Activated CD4-positive, alpha-beta T cell treated with anti-CD3 and anti-CD28 coated beads, Interleukin-2, amount 10 ng/mL, durations not matched to agents 7 days and 5 days (primary cell): ENCODE results near the gene STK33. TPM values are rescaled to one million over a fixed set of nuclear protein-coding genes. Genes with fewer than 3 reads are reported as not detected.

Source experiments
- CTCF ChIA-PET: fragments of 350-600 bp; sonication (Branson Sonifier 250); formaldehyde crosslinking; loops from one replicate; lab custom pipeline; 2021; ENCODE audit warnings: antibody characterized with exemption; lab: Charles Lee
- POLR2A ChIA-PET: fragments of 350-600 bp; sonication (Branson Sonifier 250); formaldehyde crosslinking; loops from one replicate; lab custom pipeline; 2021; ENCODE audit warnings: antibody characterized with exemption; lab: Charles Lee
- DNase-seq: peaks from one replicate; pipeline ENCODE4 v3.0.0-alpha.2; 2020
- H3K27ac Mint-ChIP-seq: one replicate; pipeline ENCODE4 v1.8.0; 2021; ENCODE audit warnings: mild to moderate bottlenecking, moderate library complexity, mixed read lengths
- H3K27me3 Mint-ChIP-seq: one replicate; pipeline ENCODE4 v1.8.0; 2021; ENCODE audit warnings: mixed read lengths
- H3K36me3 Mint-ChIP-seq: one replicate; pipeline ENCODE4 v1.8.0; 2021; ENCODE audit warnings: low read depth, mixed read lengths
- H3K4me1 Mint-ChIP-seq: one replicate; pipeline ENCODE4 v1.8.0; 2021; ENCODE audit warnings: mixed read lengths
- H3K4me3 Mint-ChIP-seq: one replicate; pipeline ENCODE4 v1.8.0; 2021; ENCODE audit warnings: mild to moderate bottlenecking, moderate library complexity, mixed read lengths
- H3K9me3 Mint-ChIP-seq: one replicate; pipeline ENCODE4 v1.8.0; 2021; ENCODE audit warnings: mixed read lengths
- total RNA-seq, 2 experiments: library from RNA; stranded (reverse); gene quantifications; one replicate each; pipeline ENCODE4 v1.2.3, GENCODE V29; 2021

The STK33 gene
- total RNA-seq = 1 to 10 TPM in 1 of 2 experiments, under 1 TPM in 1; 0.79 to 1.1 TPM

- Mint-ChIP-seq H3K9me3 (no peaks in the 10 kb centered on the region), H3K4me1 (peaks cover 8% of the 10 kb centered on the region), H3K27me3 (peaks cover 75% of the 10 kb centered on the region), H3K27ac (no peak within 1 kb of the TSS), H3K4me3 (peak within 1 kb of the TSS; percentile 69), H3K36me3 (no peaks in the 10 kb centered on the region)
- ChIA-PET POLR2A (no interaction called here), CTCF (no interaction called here)
- peak; percentile 44 for DNase-seq
These were observed at the start of gene STK33 for GRCh38 chr11:8593935-8594909. Gene STK33, minus strand, starts transcription at chr11:8594228. Its CDS starts 119,323 bp downstream, at chr11:8474905.

GRCh38 chr11:8642196-8642841 lies 48.3 kb upstream of the STK33 start:
- Mint-ChIP-seq H3K4me1 (peaks cover 7% of the 10 kb centered on the region), H3K36me3 (peaks cover 26% of the 10 kb centered on the region), H3K27me3 (no peaks in the 10 kb centered on the region), H3K27ac (no peak overlapping the region), H3K4me3 (no peak overlapping the region), H3K9me3 (no peaks in the 10 kb centered on the region)
- no peak for DNase-seq
- ChIA-PET CTCF (interaction anchor here (0.6 to 1.3 kb wide), 3 partner anchors 8 to 988 kb away, joined by 3 to 4 read pairs (median 3); no protein-coding TSS in a partner anchor), POLR2A (no interaction called here)

- ChIA-PET CTCF (interaction anchor here (0.6 to 1.9 kb wide), 3 partner anchors 9 to 1810 kb away, joined by 3 to 5 read pairs (median 5); no protein-coding TSS in a partner anchor), POLR2A (no interaction called here)
- H3K36me3 Mint-ChIP-seq = peaks cover 28% of the 10 kb centered on the region
- DNase-seq = no peak
- no peak overlapping the region for H3K27ac Mint-ChIP-seq
- no peak overlapping the region for H3K4me3 Mint-ChIP-seq
- no peaks in the 10 kb centered on the region for H3K9me3 Mint-ChIP-seq
- no peaks in the 10 kb centered on the region for H3K27me3 Mint-ChIP-seq
- H3K4me1 Mint-ChIP-seq = peaks cover 6% of the 10 kb centered on the region
These were observed 47.3 kb upstream of the STK33 start for GRCh38 chr11:8641332-8641731.

- Mint-ChIP-seq H3K4me3 (no peak overlapping the region), H3K27me3 (no peaks in the 10 kb centered on the region)
- POLR2A ChIA-PET = no interaction called here
These were observed 46.4 kb upstream of the STK33 start for GRCh38 chr11:8640267-8640906.

GRCh38 chr11:8639655-8640054 lies 45.6 kb upstream of the STK33 start:
- CTCF ChIA-PET = interaction anchor here (0.7 to 1.4 kb wide), 3 partner anchors 9 to 13 kb away, joined by 3 to 5 read pairs (median 3); no protein-coding TSS in a partner anchor
- Mint-ChIP-seq H3K4me3 (no peak overlapping the region), H3K4me1 (peaks cover 6% of the 10 kb centered on the region), H3K36me3 (peaks cover 37% of the 10 kb centered on the region), H3K27me3 (no peaks in the 10 kb centered on the region), H3K9me3 (peaks cover 4% of the 10 kb centered on the region), H3K27ac (no peak overlapping the region)
- POLR2A ChIA-PET = no interaction called here
- no peak for DNase-seq

More at GRCh38 chr11:8640267-8640906, 46.4 kb upstream of the STK33 start:
- Mint-ChIP-seq H3K36me3 (peaks cover 35% of the 10 kb centered on the region), H3K27ac (no peak overlapping the region), H3K9me3 (peaks cover 4% of the 10 kb centered on the region), H3K4me1 (peaks cover 6% of the 10 kb centered on the region)
- no peak for DNase-seq
- CTCF ChIA-PET = interaction anchor here (1.2 to 1.9 kb wide), 3 partner anchors 9 to 14 kb away, joined by 3 to 5 read pairs (median 5); no protein-coding TSS in a partner anchor

GRCh38 chr11:8638300-8638699 lies 44.3 kb upstream of the STK33 start:
- H3K4me3 Mint-ChIP-seq = no peak overlapping the region
- CTCF ChIA-PET = interaction anchor here (0.6 kb wide), 1 partner anchor 499 kb away, joined by 3 read pairs; no protein-coding TSS in a partner anchor
- H3K27me3 Mint-ChIP-seq = no peaks in the 10 kb centered on the region
- peaks cover 6% of the 10 kb centered on the region for H3K4me1 Mint-ChIP-seq
- H3K36me3 Mint-ChIP-seq = peaks cover 37% of the 10 kb centered on the region
- no peak overlapping the region for H3K27ac Mint-ChIP-seq
- peaks cover 4% of the 10 kb centered on the region for H3K9me3 Mint-ChIP-seq
- DNase-seq = no peak
- POLR2A ChIA-PET = no interaction called here

- POLR2A ChIA-PET = no interaction called here
- DNase-seq = no peak
- H3K36me3 Mint-ChIP-seq = peaks cover 31% of the 10 kb centered on the region
These were observed 42.1 kb upstream of the STK33 start for GRCh38 chr11:8636127-8636526.

GRCh38 chr11:8634498-8634897 lies 40.5 kb upstream of the STK33 start:
- DNase-seq = no peak
- ChIA-PET CTCF (no interaction called here), POLR2A (no interaction called here)
- Mint-ChIP-seq H3K36me3 (peaks cover 31% of the 10 kb centered on the region), H3K9me3 (peaks cover 4% of the 10 kb centered on the region), H3K27ac (no peak overlapping the region), H3K4me1 (no peaks in the 10 kb centered on the region), H3K27me3 (no peaks in the 10 kb centered on the region), H3K4me3 (no peak overlapping the region)

More at GRCh38 chr11:8636127-8636526, 42.1 kb upstream of the STK33 start:
- peaks cover 4% of the 10 kb centered on the region for H3K9me3 Mint-ChIP-seq
- H3K4me3 Mint-ChIP-seq = no peak overlapping the region
- peaks cover 1% of the 10 kb centered on the region for H3K4me1 Mint-ChIP-seq
- no peaks in the 10 kb centered on the region for H3K27me3 Mint-ChIP-seq
- CTCF ChIA-PET = interaction anchor here (1.3 kb wide), 1 partner anchor 14 kb away, joined by 3 read pairs; no protein-coding TSS in a partner anchor
- H3K27ac Mint-ChIP-seq = no peak overlapping the region

GRCh38 chr11:8631395-8632118 lies 37.5 kb upstream of the STK33 start:
- DNase-seq = no peak
- ChIA-PET CTCF (interaction anchor here (1.2 to 1.5 kb wide), 2 partner anchors 9 to 14 kb away, joined by 3 to 5 read pairs; no protein-coding TSS in a partner anchor), POLR2A (interaction anchor here (0.7 kb wide), 1 partner anchor 574 kb away, joined by 11 read pairs; no protein-coding TSS in a partner anchor)
- no peak overlapping the region for H3K4me3 Mint-ChIP-seq
- no peaks in the 10 kb centered on the region for H3K4me1 Mint-ChIP-seq
- peaks cover 4% of the 10 kb centered on the region for H3K9me3 Mint-ChIP-seq
- H3K27ac Mint-ChIP-seq = no peak overlapping the region
- no peaks in the 10 kb centered on the region for H3K27me3 Mint-ChIP-seq
- peaks cover 15% of the 10 kb centered on the region for H3K36me3 Mint-ChIP-seq

- no peak overlapping the region for H3K4me3 Mint-ChIP-seq
- peaks cover 3% of the 10 kb centered on the region for H3K36me3 Mint-ChIP-seq
- H3K4me1 Mint-ChIP-seq = no peaks in the 10 kb centered on the region
- no peaks in the 10 kb centered on the region for H3K27me3 Mint-ChIP-seq
- no peak for DNase-seq
- ChIA-PET CTCF (no interaction called here), POLR2A (no interaction called here)
- no peak overlapping the region for H3K27ac Mint-ChIP-seq
- H3K9me3 Mint-ChIP-seq = no peaks in the 10 kb centered on the region
These were observed 30.7 kb upstream of the STK33 start for GRCh38 chr11:8624698-8625097.

- no peaks in the 10 kb centered on the region for H3K27me3 Mint-ChIP-seq
- no peaks in the 10 kb centered on the region for H3K4me1 Mint-ChIP-seq
- DNase-seq = no peak
- ChIA-PET CTCF (interaction anchor here (1.2 kb wide), 1 partner anchor 17 kb away, joined by 4 read pairs; no protein-coding TSS in a partner anchor), POLR2A (no interaction called here)
- H3K27ac Mint-ChIP-seq = no peak overlapping the region
- no peaks in the 10 kb centered on the region for H3K9me3 Mint-ChIP-seq
- H3K4me3 Mint-ChIP-seq = no peak overlapping the region
- peaks cover 8% of the 10 kb centered on the region for H3K36me3 Mint-ChIP-seq
These were observed 27.1 kb upstream of the STK33 start for GRCh38 chr11:8621147-8621546.
